HT1080 (cell line): Measurements from ENCODE around the gene ENGASE. TPM values are rescaled to one million over a fixed set of nuclear protein-coding genes. Genes with fewer than 3 reads are reported as not detected.

Experiments
- DNase-seq: peaks from one replicate; pipeline ENCODE4 v3.0.0-alpha.2; 2015; ENCODE audit warnings: low read depth
- total RNA-seq: library from RNA; depleted of rRNA; stranded (reverse); fragments of >200 nt; shearing (Covaris generic); gene quantifications from 2 replicates; pipeline ENCODE4 v1.2.3, GENCODE V29; 2014

The ENGASE gene
- total RNA-seq, 1 experiment from 2014 or later = 7.2 TPM

DNA sequence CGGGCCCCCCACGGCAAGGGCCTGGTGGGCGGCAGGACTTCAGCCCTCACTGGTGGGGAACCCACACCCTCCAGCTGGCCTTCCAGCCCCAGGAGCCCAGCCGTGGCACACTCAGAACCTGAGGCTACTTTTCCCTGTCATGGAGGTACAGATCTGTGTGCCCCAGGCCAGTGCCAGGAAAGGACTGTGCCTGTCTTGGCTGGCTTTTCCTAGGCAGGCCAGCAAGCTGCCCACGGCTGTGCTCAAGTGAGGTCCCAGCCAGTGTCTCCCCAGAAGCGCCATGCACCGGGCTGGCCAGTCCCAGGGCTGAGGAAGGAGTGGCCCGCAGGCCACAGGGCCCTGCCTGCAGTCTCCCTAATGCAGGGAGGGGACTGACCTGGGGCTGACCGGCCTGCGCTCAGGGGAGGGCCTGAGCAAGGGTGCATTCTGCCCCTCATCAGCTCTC lies 16.6 kb downstream of the ENGASE start:
- no peak for DNase-seq

- no peak for DNase-seq
Observed at GRCh38 chr17:79092567-79092966, 17.9 kb downstream of the ENGASE start.

DNA sequence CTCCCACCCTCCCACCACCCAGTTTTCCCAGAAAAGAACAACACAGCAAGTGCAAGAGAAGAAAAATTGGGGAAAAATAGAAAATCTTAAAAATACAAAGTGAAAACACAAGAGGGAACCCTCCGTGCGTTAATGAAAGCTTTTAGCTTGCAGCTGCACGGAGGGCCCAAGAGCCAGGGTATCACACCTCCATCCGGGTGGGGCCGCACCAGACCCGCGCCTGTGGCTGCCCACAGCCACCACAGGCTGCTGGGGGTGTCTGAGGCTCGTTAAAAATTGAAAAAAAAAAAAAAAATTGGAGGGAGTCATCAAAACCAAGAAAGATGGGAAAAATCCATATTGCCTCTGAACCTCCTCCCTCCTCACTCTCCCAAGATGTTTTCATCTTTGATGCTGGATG lies 18.6 kb downstream of the ENGASE start:
- no peak for DNase-seq

DNA sequence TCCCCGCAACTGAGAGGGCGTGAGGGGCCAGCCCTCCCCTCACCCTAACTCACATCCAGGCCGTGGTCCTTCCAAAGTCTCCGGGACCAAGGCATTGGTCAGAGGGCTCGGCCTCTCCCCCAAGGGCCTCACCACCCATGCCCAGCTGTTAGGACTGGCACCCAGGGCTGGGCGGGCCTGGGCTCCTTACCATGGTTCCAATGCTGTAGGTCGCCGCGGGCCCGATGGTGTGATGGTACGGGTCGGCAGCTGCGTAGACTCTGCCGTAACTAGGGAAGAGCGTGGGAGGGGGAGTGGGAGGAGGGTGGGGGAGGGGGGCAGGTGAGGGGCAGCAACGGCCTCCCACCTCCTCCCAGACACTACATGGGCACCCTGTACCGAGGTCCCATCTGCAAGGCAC lies 19.6 kb downstream of the ENGASE start:
- no peak for DNase-seq

- no peak for DNase-seq
Observed at GRCh38 chr17:79095345-79096055, 20.9 kb downstream of the ENGASE start.

DNA sequence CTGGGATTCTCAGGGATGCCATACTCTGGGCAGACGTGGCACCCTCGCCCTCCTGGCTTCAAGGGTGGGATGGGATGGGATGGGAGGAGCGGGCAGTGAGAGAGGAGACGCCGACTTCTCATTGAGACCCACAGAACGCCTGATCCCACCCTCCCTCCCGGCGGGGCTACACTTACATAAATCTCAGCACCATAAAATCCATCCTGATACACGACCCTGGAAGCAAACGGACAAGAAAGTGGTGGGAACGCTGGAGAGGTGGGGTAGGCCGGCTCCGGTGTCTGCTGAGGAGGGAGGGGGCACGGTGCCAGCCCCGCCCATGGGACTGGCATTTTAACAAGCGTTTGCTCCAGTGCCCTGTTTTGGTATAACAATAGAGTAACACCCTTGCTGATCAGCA lies 21.9 kb downstream of the ENGASE start:
- DNase-seq = no peak

GRCh38 chr17:79097226-79098055 lies 22.8 kb downstream of the ENGASE start:
- no peak for DNase-seq

- no peak for DNase-seq
Observed at GRCh38 chr17:79098282-79098867, 23.8 kb downstream of the ENGASE start.

DNA sequence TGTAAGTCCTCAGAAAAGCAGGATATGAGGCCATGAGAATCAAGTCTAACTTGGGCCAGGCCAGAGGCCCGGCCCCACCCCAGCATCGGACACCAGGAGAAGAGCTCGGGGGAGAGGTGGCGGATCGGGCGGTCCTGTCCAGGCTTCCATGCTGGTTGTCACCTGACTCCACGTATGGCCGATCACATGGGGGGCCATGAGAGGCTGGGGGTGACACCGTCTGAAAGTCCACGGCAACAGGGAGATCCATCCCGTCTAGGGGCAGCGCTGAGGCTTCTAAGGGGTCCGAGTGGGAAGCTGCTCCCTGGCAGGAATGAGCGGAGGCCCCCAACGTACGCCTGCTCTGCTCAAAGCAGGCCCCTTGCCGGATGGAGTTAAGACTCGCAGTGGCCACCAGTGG lies 25.8 kb downstream of the ENGASE start:
- no peak for DNase-seq

DNA sequence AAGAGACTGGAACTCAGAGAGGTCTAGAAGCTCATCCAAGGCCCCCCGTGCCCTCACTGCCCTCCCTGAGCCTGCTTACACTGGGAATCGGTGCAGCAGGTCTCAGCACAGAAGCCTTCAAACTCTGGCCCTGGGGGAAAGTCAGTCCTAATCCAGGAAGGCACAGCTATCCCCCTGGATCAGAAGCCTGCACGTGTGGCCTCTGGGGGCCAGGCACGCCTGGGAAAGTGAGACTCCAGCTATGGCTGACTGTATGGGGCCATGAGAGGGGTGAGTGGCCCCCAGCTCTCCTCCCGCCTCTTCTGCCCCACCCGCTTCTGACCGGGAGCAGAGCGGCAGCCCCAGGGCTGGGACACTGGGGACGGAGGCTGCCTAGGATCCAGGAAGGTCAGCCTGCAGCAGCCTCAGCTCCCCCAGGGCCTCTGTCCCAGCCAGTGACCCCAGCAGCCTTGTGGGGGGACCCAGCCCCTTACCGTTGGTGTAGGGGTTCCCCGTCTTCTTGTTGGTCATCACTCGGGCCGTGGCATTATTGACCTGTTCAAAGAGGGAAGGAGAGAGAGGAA lies 26.6 kb downstream of the ENGASE start:
- DNase-seq = no peak

- DNase-seq = no peak
Observed at GRCh38 chr17:79102214-79102613, 27.6 kb downstream of the ENGASE start.

DNA sequence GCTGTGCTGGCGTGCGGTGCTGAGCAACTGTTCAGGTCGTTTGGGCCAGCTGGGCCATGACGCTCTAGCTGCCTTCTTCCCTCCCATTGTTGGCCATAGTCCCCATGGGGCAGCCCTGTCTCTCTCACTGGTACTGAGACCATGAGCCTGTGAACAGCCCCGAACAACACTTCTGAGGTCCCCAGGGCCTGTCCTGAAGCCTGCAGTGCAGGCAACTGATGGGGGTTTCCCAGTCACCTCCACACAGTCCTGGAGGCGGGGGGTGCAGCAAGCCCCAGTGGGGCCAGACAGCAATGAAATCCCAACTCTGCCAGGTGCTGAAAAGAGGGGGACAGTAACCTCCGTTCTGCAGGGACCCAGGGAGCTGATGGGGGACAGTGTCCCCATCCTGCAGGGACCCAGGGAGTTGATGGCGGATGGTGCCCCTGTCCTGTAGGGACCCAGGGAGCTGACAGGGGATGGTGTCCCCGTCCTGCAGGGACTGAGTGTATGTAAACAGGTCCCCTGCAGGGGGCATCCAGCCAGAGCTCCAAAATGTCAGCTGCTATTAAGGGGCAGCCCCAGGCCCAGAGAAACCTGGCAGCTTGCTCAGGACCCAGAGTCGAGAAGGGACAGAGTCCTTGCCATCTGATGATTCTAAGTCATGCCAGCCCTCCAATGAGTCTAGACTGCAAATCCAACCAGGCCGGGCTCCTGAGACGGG lies 30.4 kb downstream of the ENGASE start:
- no peak for DNase-seq

DNA sequence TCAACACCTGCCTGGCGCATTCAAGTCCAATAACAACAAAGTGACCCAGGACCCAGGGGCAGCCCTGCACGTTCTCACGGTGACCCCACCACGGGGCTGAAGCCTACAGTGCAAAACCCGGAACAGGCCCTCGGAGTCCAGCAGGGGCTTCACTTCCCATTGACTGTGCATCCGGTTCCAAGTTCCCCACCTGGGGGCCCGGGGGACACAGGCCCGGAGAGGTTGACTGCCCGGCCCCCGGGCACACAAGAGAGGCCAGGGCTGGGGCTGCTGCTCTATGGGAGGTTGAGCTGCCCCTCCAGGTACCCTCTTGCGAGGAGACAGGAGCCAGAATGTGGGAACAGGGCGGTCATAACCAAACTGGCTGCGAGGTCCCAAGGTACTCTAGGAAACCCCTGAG lies 31.3 kb downstream of the ENGASE start:
- DNase-seq = no peak

- no peak for DNase-seq
Observed at GRCh38 chr17:79106958-79107357, 32.3 kb downstream of the ENGASE start.

GRCh38 chr17:79107499-79108231 lies 33.0 kb downstream of the ENGASE start:
- DNase-seq = no peak

GRCh38 chr17:79108232-79108850 lies 33.7 kb downstream of the ENGASE start:
- DNase-seq = no peak

DNA sequence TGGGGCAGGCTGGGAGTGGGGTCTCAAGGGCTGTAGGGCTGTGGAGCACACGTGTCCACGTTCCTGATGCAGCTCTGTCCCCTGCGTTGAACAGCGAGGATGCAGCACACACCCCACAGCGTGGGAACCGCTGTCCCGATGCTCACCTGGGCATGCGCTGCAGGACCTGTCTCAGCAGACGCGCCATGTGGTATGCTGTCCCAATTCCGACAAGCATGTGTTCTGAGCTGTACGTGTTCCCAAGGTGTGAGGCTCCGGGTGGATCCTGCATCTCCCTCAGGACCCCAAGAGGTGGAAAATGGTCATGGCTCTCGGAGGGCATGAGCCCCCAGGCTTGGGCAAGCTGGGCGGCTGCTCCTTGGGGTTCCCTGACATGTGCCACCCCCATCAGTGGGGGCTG lies 34.2 kb downstream of the ENGASE start:
- no peak for DNase-seq

GRCh38 chr17:79109584-79109983 lies 35.0 kb downstream of the ENGASE start:
- no peak for DNase-seq

DNA sequence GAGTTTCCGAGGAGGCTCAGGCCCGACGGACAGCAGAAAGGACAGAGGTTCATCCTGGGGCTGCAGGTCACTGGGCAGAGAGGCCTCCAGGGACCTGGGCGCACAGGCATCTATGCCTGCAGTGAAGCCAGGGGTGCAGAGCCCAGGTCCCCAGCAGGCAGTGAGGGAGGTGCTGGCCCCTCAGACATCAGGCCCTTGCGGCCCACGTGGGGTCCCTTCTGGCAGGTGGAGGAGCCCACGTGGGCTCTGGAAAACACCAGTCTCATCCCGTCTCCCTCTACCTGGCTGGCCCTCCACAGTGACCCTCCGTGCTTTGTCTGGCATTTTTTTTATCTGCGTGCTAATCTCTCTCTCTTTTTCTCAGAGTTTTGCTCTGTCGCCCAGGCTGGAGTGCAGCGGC lies 36.5 kb downstream of the ENGASE start:
- DNase-seq = no peak

- DNase-seq = no peak
Observed at GRCh38 chr17:79112471-79112870, 37.8 kb downstream of the ENGASE start.
